Measurements from ENCODE around the gene IFNA14. TPM values are rescaled to one million over a fixed set of nuclear protein-coding genes. Genes with fewer than 3 reads are reported as not detected.
"Not testable (repeated sequence)": the region's sequence is repeated elsewhere in the genome, so short reads cannot be mapped to it uniquely, and the experiment has no call there.

IFNA14 gene
- total and polyA plus RNA-seq, 2 donors (not counting 1 experiment from before 2014, with no cell fraction given), result not detected

GRCh38 chr9:21251190-21251589, 11.4 kb upstream of the IFNA14 start:
- Histone ChIP-seq H4K20me1 (ENCODE audit: control insufficient read depth, insufficient read depth, low read length, poor library complexity, severe bottlenecking) (no peaks in the 10 kb centered on the region), H2AFZ (ENCODE audit: insufficient read depth, low read depth, low read length, poor library complexity, severe bottlenecking) (no peak overlapping the region), H3K27me3 (replicated peaks in 1 of 4; ENCODE audit: control extremely low read depth in 1 of 4, control insufficient read depth in 3 of 4, insufficient read depth in 4 of 4, low read length in 3 of 4) (no peaks in the 10 kb centered on the region), H3K36me3 (replicated peaks in 1 of 2; ENCODE audit: control extremely low read depth in 1 of 2, control insufficient read depth in 1 of 2, extremely low read depth in 1 of 2, insufficient read depth in 2 of 2, low read length in 1 of 2) (no peaks in the 10 kb centered on the region), H3K4me2 (replicated peaks; ENCODE audit: low read depth, low read length, poor library complexity, severe bottlenecking) (no peak overlapping the region), H3K79me2 (ENCODE audit: control insufficient read depth, insufficient read depth, low read length) (no peaks in the 10 kb centered on the region), H3K27ac (ENCODE audit: low read length in 2 of 2) (no peak overlapping the region), H3K4me3 (ENCODE audit: control extremely low read depth in 1 of 5, extremely low read depth in 1 of 5, insufficient read depth in 1 of 5, low read depth in 2 of 5, low read length in 4 of 5) (no peak overlapping the region), H3K9me3 (ENCODE audit: control extremely low read depth in 1 of 3, control insufficient read depth in 2 of 3, insufficient read depth in 1 of 3, low read length in 2 of 3) (no peaks in the 10 kb centered on the region), H3K9ac (ENCODE audit: low read length) (no peak overlapping the region), H3K4me1 (ENCODE audit: control insufficient read depth in 2 of 2, insufficient read depth in 2 of 2, low read length in 2 of 2) (peaks cover 2 to 3% of the 10 kb centered on the region in 2 donors)
- intact Hi-C loops (cut with micrococcal nuclease), result no loop called here
- DNase-seq, result no peak
- H3K9me3 Mint-ChIP-seq (ENCODE audit: insufficient read depth), result no peaks in the 10 kb centered on the region
- ATAC-seq (ENCODE audit: low read depth), result no peak
- H3K27ac Mint-ChIP-seq, result no peak overlapping the region
- H3K4me1 Mint-ChIP-seq, result peaks cover 5% of the 10 kb centered on the region
- ChIA-PET CTCF (interaction anchor here (1.5 to 2.8 kb wide), 4 partner anchors 13 to 204 kb away, joined by 5 to 10 read pairs (median 8); no protein-coding TSS in a partner anchor), POLR2A (no interaction called here)
- H3K27me3 Mint-ChIP-seq, result peaks cover 37% of the 10 kb centered on the region
- 100% methylated on average over 1 of the region's 1 CpG for WGBS (ENCODE audit: insufficient coverage)
- TF ChIP-seq EZH2 (IDR thresholded peaks at IDR 0.05; ENCODE audit: borderline replicate concordance, insufficient read depth, low read depth, low read length, poor library complexity, severe bottlenecking) (no peak), CTCF (IDR thresholded peaks at IDR 0.05) (no peak)
- no peak overlapping the region for H3K4me3 Mint-ChIP-seq

GRCh38 chr9:21244836-21245235, 5.0 kb upstream of the IFNA14 start:
- Histone ChIP-seq H3K79me2 (ENCODE audit: control insufficient read depth, insufficient read depth, low read length) (no peaks in the 10 kb centered on the region), H3K9ac (ENCODE audit: low read length) (no peak overlapping the region), H3K4me2 (replicated peaks; ENCODE audit: low read depth, low read length, poor library complexity, severe bottlenecking) (no peak overlapping the region), H2AFZ (ENCODE audit: insufficient read depth, low read depth, low read length, poor library complexity, severe bottlenecking) (no peak overlapping the region), H3K9me3 (ENCODE audit: control extremely low read depth in 1 of 3, control insufficient read depth in 2 of 3, insufficient read depth in 1 of 3, low read length in 2 of 3) (no peaks in the 10 kb centered on the region), H3K4me1 (ENCODE audit: control insufficient read depth in 2 of 2, insufficient read depth in 2 of 2, low read length in 2 of 2) (no peaks in the 10 kb centered on the region), H3K27me3 (replicated peaks in 1 of 4; ENCODE audit: control extremely low read depth in 1 of 4, control insufficient read depth in 3 of 4, insufficient read depth in 4 of 4, low read length in 3 of 4) (peaks cover 0 to 5% (median 0%) of the 10 kb centered on the region in 4 experiments), H3K36me3 (replicated peaks in 1 of 2; ENCODE audit: control extremely low read depth in 1 of 2, control insufficient read depth in 1 of 2, extremely low read depth in 1 of 2, insufficient read depth in 2 of 2, low read length in 1 of 2) (no peaks in the 10 kb centered on the region), H3K27ac (ENCODE audit: low read length in 2 of 2) (no peak overlapping the region), H3K4me3 (ENCODE audit: control extremely low read depth in 1 of 5, extremely low read depth in 1 of 5, insufficient read depth in 1 of 5, low read depth in 2 of 5, low read length in 4 of 5) (no peak overlapping the region), H4K20me1 (ENCODE audit: control insufficient read depth, insufficient read depth, low read length, poor library complexity, severe bottlenecking) (no peaks in the 10 kb centered on the region)
- peaks cover 21% of the 10 kb centered on the region for H3K27me3 Mint-ChIP-seq
- DNase-seq (no peak), ATAC-seq (ENCODE audit: low read depth) (no peak)
- H3K4me3 Mint-ChIP-seq, result no peak overlapping the region
- H3K27ac Mint-ChIP-seq, result no peak overlapping the region
- intact Hi-C loops (cut with micrococcal nuclease), result no loop called here
- H3K9me3 Mint-ChIP-seq (ENCODE audit: insufficient read depth), result no peaks in the 10 kb centered on the region
- no peaks in the 10 kb centered on the region for H3K4me1 Mint-ChIP-seq
- TF ChIP-seq CTCF (IDR thresholded peaks at IDR 0.05) (no peak), EZH2 (IDR thresholded peaks at IDR 0.05; ENCODE audit: borderline replicate concordance, insufficient read depth, low read depth, low read length, poor library complexity, severe bottlenecking) (no peak)
- CTCF ChIA-PET, result no interaction called here
- POLR2A ChIA-PET, result no interaction called here
- 20% methylated on average over 1 of the region's 2 CpGs for WGBS (ENCODE audit: insufficient coverage)

- H3K9ac ChIP-seq (ENCODE audit: low read length); H3K4me2 ChIP-seq (replicated peaks; ENCODE audit: low read depth, low read length, poor library complexity, severe bottlenecking); POLR2A ChIA-PET; H3K36me3 ChIP-seq (replicated peaks in 1 of 2; ENCODE audit: control extremely low read depth in 1 of 2, control insufficient read depth in 1 of 2, extremely low read depth in 1 of 2, insufficient read depth in 2 of 2, low read length in 1 of 2); H3K9me3 ChIP-seq (ENCODE audit: control extremely low read depth in 1 of 3, control insufficient read depth in 2 of 3, insufficient read depth in 1 of 3, low read length in 2 of 3); H3K4me3 Mint-ChIP-seq; H3K79me2 ChIP-seq (ENCODE audit: control insufficient read depth, insufficient read depth, low read length); H2AFZ ChIP-seq (ENCODE audit: insufficient read depth, low read depth, low read length, poor library complexity, severe bottlenecking); H4K20me1 ChIP-seq (ENCODE audit: control insufficient read depth, insufficient read depth, low read length, poor library complexity, severe bottlenecking); H3K27ac Mint-ChIP-seq; intact Hi-C loops (cut with micrococcal nuclease); H3K4me3 ChIP-seq (ENCODE audit: control extremely low read depth in 1 of 5, extremely low read depth in 1 of 5, insufficient read depth in 1 of 5, low read depth in 2 of 5, low read length in 4 of 5); DNase-seq; ATAC-seq (ENCODE audit: low read depth); H3K9me3 Mint-ChIP-seq (ENCODE audit: insufficient read depth); H3K4me1 ChIP-seq (ENCODE audit: control insufficient read depth in 2 of 2, insufficient read depth in 2 of 2, low read length in 2 of 2); H3K4me1 Mint-ChIP-seq; H3K27me3 ChIP-seq (replicated peaks in 1 of 4; ENCODE audit: control extremely low read depth in 1 of 4, control insufficient read depth in 3 of 4, insufficient read depth in 4 of 4, low read length in 3 of 4); H3K27ac ChIP-seq (ENCODE audit: low read length in 2 of 2): not testable (repeated sequence)
- peaks cover 20% of the 10 kb centered on the region for H3K27me3 Mint-ChIP-seq
- WGBS (ENCODE audit: insufficient coverage), result no CpG with 5 or more reads among the region's 1 CpG
- CTCF ChIA-PET, result interaction anchor here (0.8 to 2.1 kb wide), 15 partner anchors 13 to 563 kb away, joined by 3 to 11 read pairs (median 4); no protein-coding TSS in a partner anchor
Observed at GRCh38 chr9:21236360-21236714, 3.5 kb downstream of the IFNA14 start.

Data from B cell (primary cell).